ENCODE data around the gene MED15. TPM values are rescaled to one million over a fixed set of nuclear protein-coding genes. Genes with fewer than 3 reads are reported as not detected.

MED15 gene
- total and polyA plus RNA-seq, 2 experiments from 2014 or later, result 29.2 to 43.5 TPM

- Histone ChIP-seq H3K4me2 (no peak overlapping the region), H2AFZ (no peak overlapping the region), H3K36me3 (ENCODE audit: insufficient read depth) (peaks cover 20% of the 10 kb centered on the region), H3K27ac (ENCODE audit: low read depth) (no peak overlapping the region), H3K4me1 (ENCODE audit: insufficient read depth) (no peaks in the 10 kb centered on the region), H3K27me3 (ENCODE audit: insufficient read depth) (no peaks in the 10 kb centered on the region), H3K4me3 (no peak overlapping the region), H3F3A (replicated peaks; ENCODE audit: low read depth) (no peaks in the 10 kb centered on the region), H4K20me1 (replicated peaks; ENCODE audit: insufficient read depth) (peaks cover 4% of the 10 kb centered on the region), H3K79me2 (replicated peaks; ENCODE audit: insufficient read depth) (no peaks in the 10 kb centered on the region), H3K9me2 (ENCODE audit: insufficient read depth) (no peaks in the 10 kb centered on the region)
- DNase-seq (ENCODE audit: low spot score) (no peak), ATAC-seq (no peak)
- TF ChIP-seq, protein P1, sequence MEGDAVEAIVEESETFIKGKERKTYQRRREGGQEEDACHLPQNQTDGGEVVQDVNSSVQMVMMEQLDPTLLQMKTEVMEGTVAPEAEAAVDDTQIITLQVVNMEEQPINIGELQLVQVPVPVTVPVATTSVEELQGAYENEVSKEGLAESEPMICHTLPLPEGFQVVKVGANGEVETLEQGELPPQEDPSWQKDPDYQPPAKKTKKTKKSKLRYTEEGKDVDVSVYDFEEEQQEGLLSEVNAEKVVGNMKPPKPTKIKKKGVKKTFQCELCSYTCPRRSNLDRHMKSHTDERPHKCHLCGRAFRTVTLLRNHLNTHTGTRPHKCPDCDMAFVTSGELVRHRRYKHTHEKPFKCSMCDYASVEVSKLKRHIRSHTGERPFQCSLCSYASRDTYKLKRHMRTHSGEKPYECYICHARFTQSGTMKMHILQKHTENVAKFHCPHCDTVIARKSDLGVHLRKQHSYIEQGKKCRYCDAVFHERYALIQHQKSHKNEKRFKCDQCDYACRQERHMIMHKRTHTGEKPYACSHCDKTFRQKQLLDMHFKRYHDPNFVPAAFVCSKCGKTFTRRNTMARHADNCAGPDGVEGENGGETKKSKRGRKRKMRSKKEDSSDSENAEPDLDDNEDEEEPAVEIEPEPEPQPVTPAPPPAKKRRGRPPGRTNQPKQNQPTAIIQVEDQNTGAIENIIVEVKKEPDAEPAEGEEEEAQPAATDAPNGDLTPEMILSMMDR (conservative IDR thresholded peaks at IDR 0.05; ENCODE audit: low read depth in 2 of 2), result no peak
- TF ChIP-seq JUNB (IDR thresholded peaks at IDR 0.05; ENCODE audit: unreplicated experiment), result no peak
- TF ChIP-seq ETS1 (IDR thresholded peaks at IDR 0.05), result no peak
- TF ChIP-seq EZH2 (IDR thresholded peaks at IDR 0.05; ENCODE audit: low read depth, unreplicated experiment), result no peak
- no peak for TF ChIP-seq ZNF114 (CRISPR knock-in tag; IDR thresholded peaks at IDR 0.05)
- no peak for TF ChIP-seq CREB1 (CRISPR knock-in tag; IDR thresholded peaks at IDR 0.05; ENCODE audit: low read depth)
- TF ChIP-seq ZNF331 (CRISPR knock-in tag; IDR thresholded peaks at IDR 0.05; ENCODE audit: low read depth), result no peak
- TF ChIP-seq NANOG (IDR thresholded peaks at IDR 0.05; ENCODE audit: borderline replicate concordance), result no peak
- TF ChIP-seq STAT1 (IDR thresholded peaks at IDR 0.05; ENCODE audit: unreplicated experiment), result no peak
- TF ChIP-seq EZH2phosphoT487 (IDR thresholded peaks at IDR 0.05; ENCODE audit: unreplicated experiment), result no peak
- no peak for TF ChIP-seq POLR2AphosphoS5 (IDR thresholded peaks at IDR 0.05; ENCODE audit: low read depth)
- no peak for TF ChIP-seq ZNF462 (CRISPR knock-in tag; IDR thresholded peaks at IDR 0.05)
- TF ChIP-seq, protein P2, sequence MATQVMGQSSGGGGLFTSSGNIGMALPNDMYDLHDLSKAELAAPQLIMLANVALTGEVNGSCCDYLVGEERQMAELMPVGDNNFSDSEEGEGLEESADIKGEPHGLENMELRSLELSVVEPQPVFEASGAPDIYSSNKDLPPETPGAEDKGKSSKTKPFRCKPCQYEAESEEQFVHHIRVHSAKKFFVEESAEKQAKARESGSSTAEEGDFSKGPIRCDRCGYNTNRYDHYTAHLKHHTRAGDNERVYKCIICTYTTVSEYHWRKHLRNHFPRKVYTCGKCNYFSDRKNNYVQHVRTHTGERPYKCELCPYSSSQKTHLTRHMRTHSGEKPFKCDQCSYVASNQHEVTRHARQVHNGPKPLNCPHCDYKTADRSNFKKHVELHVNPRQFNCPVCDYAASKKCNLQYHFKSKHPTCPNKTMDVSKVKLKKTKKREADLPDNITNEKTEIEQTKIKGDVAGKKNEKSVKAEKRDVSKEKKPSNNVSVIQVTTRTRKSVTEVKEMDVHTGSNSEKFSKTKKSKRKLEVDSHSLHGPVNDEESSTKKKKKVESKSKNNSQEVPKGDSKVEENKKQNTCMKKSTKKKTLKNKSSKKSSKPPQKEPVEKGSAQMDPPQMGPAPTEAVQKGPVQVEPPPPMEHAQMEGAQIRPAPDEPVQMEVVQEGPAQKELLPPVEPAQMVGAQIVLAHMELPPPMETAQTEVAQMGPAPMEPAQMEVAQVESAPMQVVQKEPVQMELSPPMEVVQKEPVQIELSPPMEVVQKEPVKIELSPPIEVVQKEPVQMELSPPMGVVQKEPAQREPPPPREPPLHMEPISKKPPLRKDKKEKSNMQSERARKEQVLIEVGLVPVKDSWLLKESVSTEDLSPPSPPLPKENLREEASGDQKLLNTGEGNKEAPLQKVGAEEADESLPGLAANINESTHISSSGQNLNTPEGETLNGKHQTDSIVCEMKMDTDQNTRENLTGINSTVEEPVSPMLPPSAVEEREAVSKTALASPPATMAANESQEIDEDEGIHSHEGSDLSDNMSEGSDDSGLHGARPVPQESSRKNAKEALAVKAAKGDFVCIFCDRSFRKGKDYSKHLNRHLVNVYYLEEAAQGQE (IDR thresholded peaks at IDR 0.05; ENCODE audit: unreplicated experiment), result no peak
- H3K4me1 Mint-ChIP-seq, result no peaks in the 10 kb centered on the region
- H3K36me3 Mint-ChIP-seq (ENCODE audit: low read depth), result peaks cover 53% of the 10 kb centered on the region
- H3K27ac Mint-ChIP-seq, result peak overlapping the region; percentile 63; the same call in 1 of the 2 replicates
- no peak overlapping the region for H3K4me3 Mint-ChIP-seq
- H3K9me3 Mint-ChIP-seq, result no peaks in the 10 kb centered on the region
- peaks cover 5% of the 10 kb centered on the region for H3K27me3 Mint-ChIP-seq (ENCODE audit: insufficient read depth, low read depth, poor library complexity)
Observed at GRCh38 chr22:20567371-20567847, 60.0 kb downstream of the MED15 start.
